Measurements from ENCODE around the gene TMEM150B.

Gene TMEM150B

DNA sequence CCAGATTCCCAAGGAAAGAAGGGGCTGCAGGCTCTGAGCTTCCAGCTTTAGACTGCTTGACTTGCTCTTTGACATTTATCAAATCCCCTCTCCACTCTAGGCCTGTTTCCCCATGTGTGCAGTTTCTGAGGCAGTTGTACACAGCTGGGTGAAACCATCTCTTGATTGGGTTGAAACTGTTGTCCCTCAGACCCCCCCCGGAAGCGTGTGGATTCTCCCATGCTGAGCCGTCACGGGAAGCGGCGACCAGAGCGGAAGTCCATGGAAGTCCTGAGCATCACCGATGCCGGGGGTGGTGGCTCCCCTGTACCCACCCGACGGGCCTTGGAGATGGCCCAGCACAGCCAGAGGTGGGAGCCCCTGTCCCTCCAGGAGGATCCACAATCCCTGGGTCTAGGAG, 21.7 kb downstream of the TMEM150B start:
- DNase-seq = peak; percentile 9

- no peak for DNase-seq
Measured at GRCh38 chr19:55302318-55302703, 22.8 kb downstream of the TMEM150B start.

GRCh38 chr19:55301459-55302317, 23.5 kb downstream of the TMEM150B start:
- DNase-seq = peak; percentile 93

DNA sequence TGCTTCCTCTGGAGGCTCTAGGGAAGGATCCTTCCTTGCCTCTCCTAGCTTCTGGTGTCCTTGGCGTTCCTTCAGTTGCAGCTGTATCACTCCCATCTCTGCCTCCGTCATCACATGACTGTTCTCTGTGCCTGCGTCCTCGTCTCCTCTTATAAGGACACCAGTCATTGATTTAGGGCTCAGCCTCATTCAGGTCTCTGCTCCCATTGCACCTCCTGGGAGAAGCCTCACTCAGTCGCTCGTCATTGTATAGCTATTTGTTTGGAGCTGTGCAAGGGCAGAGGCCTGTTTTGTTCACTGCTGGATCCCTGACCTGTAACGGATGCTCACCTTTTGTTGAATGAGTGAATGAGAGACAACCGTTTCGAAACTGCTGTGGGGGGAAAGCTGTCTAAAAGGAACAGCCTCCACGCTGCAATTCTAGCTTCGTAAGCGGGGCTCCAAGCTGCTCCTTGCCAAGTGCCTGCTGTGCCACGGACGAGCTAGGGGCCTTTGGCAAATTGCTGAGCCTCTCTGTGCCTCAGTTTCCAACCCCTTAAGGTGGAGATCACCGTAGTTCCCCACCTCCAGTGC, 24.2 kb downstream of the TMEM150B start:
- peak; percentile 11 for DNase-seq

DNA sequence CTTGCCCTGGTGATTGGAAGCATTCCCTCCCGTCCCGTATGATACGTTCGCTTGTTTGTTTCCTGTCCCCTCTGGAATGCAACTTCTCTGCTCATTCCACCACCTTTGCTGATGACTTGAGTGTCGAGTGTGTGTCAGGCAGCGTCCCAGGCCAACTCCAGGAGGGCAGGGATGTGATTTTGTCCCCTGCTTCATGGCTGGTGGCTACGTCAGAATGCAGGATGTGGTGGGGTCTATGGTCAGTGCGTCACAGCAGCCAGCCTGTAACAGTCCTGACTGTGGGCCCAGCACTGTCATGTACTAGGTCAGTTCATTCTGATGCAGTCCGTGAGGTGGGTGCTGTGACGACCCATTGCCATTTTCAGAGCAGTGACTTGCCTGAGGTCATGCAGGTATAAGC, 25.1 kb downstream of the TMEM150B start:
- peak; percentile 12 for DNase-seq

DNA sequence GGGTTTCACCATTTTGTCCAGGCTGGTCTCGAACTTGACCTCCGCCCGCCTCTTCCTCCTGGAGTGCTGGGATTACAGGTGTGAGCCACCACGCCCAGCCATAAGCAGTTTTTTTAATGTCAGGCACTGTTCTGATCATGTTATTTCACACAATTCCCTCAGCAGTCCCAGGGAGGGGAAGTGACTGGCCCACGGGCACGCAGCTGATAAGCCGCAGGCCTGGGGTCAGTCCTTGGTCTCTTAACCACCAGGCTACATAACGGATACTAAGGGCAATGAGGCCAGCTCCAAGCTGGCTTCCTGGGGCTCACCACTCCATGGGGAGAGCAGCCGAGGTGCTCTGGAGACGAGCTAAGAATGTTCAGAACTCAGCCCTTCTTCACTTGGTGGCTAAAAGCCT, 27.9 kb downstream of the TMEM150B start:
- DNase-seq = no peak

DNA sequence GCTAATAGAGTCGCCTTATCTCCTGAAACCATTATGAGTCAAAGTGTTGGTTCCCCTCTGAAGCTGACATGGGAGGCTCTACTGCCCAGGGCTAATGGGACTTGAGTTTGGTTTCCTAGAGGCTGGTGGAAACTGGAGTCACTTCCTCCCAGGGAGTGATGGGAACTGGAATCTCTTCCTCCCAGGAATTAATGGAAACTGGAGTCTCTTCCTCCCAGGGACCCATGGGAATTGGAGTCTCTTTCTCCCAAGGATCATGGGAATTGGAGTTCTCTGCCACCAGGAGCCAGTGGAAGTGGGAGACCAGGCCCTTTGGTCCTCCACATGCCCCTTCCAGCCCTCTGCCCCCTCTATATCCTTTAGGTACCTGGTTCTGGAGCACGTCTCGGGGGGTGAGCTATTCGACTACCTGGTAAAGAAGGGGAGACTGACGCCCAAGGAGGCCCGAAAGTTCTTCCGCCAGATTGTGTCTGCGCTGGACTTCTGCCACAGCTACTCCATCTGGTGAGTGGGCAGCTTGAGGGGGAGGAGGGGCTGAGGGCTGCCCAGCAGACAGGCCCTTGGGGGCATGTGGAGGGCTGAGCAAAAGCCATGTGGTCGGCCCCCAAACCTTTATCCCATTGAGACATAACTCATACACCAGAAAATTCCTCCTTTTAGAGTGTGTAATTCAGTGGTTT, 35.9 kb downstream of the TMEM150B start:
- DNase-seq = no peak

DNA sequence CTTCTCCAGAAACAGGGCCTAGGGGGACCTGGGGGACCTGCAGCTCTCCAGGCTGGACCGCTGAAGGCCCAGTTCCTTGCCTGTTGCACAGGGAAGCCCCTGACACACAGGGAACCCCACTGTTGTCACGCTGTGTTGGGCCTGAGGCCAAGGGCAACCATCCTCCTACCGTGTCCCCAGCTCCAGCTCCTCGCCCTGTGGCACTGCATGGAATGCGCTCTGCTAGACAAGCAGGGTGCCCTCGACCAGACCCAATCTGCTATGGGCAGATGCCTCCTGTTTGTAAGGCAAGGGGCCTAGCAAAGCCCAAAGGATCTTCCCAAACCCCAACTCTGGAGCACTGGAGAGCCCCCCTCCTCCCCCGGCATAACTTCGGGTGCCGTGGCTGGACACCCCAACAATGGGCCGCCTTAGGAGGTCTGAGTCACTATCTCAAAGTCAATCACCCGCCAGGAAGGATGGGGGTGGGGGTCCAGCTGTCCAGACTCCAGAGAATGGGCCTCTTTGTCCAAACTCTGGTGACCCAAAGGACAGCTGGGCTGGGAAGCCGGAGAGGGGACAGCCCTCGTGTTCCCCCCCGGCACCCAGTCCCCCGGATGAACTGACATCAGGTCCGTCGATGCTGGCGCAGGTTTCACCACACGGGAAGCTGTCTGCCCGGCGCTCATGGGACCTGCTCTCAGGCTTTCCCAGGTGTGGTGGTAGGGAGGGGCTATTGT, 37.6 kb downstream of the TMEM150B start:
- no peak for DNase-seq

DNA sequence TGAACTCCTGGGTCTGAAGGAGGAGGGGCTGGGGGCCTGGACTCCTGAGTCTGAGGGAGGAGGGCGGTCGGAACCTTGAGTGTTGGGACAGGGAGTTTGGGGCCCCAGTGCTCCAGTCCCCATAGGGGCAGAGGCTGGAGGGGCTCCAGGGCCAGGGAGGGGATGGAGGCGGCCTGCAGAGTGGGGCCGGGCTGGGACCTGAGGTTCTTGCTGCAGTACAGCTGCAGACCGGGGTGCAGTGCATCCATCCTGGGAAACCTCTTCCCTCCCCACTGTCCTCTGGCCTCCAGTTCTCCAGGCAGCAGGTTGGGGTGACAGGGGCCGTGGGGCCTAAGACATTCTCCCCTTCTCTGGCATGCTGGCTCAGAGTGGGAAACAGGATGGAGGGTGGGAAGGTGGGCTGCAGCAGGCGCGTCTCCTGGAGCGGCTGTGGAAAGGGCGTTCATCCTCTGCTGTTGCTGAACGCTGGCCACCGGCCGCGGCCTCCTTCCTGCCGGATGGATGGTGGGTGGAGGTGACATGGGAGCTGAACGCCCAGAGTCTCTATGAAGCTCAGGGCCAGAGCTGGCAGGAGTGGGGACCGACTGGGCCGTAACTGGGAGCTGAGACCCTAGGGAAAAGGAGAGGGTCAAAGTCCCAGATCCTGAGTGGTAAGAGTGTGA, 39.8 kb downstream of the TMEM150B start:
- DNase-seq = no peak

DNA sequence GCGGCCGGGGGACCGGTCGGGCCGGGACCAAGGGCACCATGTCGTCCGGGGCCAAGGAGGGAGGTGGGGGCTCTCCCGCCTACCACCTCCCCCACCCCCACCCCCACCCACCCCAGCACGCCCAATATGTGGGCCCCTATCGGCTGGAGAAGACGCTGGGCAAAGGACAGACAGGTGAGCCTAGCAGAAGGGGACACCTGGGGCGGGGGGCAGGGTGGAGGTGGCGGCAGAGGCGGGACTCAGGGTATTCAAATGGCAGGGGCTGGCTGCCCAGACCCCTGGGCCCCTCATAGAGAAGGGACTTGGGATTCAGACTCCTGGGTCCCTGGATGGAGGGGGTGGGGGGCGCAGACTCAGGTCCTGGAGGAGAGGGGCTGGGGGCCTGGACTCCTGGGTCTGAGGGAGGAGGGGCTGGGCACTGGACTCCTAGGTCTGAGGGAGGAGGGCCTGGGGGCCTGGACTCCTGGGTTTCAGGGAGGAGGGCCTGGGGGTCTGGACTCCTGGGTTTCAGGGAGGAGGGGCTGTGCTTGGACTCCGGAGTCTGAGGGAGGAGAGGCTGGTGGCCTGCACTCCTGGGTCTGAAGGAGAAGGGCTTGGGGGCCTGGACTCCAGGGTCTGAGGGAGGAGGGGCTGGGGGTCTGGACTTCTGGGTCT, 40.6 kb downstream of the TMEM150B start:
- DNase-seq = no peak

DNA sequence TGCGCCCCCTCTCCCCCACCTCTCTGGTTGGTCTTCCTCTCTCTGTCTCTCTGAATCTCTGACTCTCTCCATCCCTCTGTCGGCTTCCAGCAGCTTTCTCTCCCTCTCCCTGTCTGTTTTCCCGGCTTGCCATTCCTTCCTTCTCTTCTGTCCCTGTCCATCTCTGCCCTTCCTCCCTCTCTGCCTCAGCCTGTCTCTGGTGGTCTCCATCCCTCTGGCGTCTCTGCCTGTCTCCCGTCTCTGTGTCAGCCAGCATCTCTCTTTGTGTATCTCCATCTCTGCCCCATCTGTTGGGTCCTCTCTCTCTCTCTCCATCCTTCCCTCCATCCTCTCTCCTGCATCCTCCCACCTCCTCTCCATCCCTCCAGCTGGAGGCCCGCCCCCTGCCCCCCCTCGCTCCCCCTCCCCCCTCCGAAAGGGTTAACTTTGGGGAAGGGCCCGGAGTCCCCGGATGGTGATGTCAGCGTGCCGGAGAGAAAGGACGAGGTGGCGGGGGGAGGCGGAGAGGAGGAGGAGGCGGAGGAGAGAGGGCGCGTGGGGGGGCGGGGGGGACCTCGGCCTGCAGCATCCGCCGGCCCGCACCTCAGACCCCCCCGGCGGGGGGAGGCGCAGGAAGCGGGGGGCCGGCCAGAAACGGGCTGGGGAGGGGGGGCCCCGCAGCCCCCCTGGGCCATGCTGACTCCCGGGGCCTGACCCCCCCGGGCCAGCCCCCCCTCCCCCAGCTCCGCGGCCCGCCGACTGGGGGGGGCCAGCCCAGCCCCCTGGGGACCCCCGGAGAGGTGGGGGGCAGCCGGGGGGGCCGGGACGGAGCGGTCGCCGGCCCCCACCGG, 41.4 kb downstream of the TMEM150B start, which contains the start of gene BRSK1:
BRSK1 (plus strand) TSS at position 450 of the 830 bp plus-strand sequence. CDS start 446 bp downstream, outside the sequence.
- peak; percentile 88 for DNase-seq

GRCh38 chr19:55279770-55280643, 45.1 kb downstream of the TMEM150B start, which contains the start of gene HSPBP1:
HSPBP1 (minus strand) TSS chr19:55280110; CDS start chr19:55279608, 502 bp downstream.
- DNase-seq = peak; percentile 95

DNA sequence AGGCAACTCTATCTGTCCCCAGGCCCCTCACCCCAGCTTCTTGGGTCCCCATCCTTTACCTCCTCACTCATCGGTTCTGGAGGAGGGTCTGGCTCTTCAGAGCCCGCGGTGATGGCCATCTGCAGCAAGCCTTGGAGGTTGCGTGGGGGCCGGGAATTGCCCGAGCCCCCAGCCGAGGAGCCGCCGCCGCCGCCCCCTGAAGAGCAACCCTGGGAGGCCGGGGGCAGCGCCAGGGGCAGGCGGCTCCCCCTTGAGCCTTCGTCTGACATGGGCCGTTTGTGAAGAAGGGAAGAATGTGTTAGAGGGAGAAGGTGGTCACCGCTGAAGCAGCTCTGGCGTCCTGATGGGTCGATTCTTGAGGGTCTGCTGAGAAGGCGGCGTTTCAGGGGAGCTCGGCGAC, 45.8 kb downstream of the TMEM150B start:
- DNase-seq = no peak

DNA sequence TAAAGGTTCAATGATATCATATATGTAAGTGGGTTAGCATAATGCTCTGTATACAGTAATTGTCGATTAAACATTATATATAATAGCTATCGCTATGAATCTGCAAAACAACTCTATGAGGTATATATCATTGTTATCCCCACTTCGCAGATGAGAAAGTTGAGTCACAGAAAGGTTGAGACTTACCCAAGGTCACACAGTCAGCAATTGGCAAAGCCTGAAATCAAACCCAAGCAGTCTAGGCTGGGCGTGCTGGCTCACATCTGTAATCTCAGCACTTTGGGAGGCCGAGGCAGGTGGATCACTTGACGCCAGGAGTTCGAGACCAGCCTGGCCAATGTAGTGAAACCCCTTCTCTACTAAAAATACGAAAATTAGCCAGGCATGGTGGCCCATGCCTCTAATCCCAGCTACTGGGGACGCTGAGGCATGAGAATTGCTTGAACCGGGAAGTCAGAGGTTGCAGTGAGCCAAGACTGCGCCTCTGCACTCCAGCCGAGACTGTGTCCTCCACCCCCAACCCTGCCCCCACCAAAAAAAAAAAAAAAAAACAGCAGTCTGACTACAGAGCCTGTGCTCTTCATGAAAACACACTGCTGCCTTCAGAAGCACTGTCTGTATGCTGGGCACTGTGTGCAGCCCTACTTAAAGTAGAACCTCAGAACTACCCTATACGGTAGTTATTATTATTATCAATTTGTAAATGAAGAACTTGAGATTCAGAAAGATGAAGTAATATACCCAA, 46.6 kb downstream of the TMEM150B start:
- no peak for DNase-seq

GRCh38 chr19:55277494-55277893, 47.6 kb downstream of the TMEM150B start:
- no peak for DNase-seq

DNA sequence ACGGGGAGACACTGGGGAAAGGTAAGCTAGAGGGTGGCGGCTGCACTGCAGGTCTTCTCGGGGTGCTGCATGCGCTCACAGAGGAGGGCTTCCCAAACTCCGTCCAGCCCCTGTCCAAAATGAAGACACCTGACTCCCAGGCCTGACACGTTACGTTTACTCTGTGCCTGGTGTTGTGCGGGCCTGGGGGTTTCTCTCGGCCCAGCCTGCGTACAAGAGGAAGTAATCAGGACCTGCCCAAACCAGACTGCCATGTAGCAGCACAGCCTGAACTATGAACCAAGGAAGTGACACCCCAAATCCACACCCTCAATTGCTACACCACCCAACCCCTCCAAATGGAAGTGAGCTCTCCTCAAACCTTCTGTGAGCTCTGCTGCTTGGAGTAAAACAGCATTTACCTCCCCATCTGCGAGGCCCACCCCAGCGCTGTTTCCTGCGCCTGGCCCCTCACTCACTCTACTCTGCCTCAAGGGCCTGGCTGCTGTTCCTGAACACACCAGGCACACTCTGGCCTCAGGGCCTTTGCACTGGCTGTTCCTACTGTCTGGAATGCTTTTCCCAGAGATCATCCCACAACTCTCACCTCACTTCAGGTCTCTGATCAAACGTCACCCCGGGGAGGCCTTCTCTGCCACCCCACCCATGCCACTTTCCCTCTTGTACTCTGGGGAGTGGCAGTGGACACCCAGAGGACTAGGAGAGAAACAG, 48.3 kb downstream of the TMEM150B start:
- DNase-seq = no peak

DNA sequence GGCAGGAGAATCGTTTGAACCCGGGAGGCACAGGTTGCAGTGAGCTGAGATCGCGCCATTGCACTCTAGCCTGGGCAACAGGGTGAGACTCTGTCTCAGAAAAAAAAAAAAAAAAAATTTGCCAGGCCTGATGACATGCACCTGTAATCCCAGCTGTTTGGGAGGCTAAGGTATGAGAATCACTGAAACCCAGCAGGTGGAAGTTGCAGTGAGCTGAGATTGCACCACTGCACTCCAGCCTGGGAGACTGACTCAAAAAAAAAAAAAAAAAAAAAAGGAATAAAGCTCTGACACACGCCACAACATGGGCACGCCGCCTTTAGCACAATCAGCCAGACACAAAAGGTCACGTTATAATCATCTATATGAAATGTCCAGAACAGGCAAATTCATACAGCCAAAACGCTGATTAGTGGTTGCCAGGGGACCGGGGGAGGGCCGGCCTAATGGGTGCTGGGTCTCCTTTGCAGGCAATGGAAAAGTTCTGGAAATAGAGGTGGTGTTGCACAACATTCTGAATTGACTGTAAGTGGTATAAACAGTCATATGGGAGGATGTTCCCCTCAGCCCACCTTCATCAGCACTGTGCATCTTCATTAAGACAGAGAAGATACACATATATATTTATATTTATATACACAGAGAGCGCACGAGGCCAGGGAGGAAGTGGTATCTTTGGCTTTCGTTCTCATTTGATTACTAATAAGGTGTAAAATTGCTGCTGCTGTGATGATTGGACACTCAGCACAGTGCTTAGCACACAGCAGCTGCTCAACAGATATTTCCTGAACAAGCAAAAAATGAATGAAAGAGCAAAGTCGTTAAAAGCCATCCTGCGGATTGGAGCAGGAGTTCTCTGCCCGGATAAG, 49.1 kb downstream of the TMEM150B start:
- no peak for DNase-seq

All from right hindlimb (tissue), 1 donor.